Kidney (tissue), 14 donors: ENCODE measurements around the gene DIAPH1. TPM values are rescaled to one million over a fixed set of nuclear protein-coding genes. Genes with fewer than 3 reads are reported as not detected.
A peak's percentile ranks its signal among the peaks of the same experiment; 100 is the strongest.

ENCODE experiments used
- DNase-seq, 5 donors: peaks; one replicate each; pipeline ENCODE4 v3.0.0-alpha.2; 2013 to 2020
- FAIRE-seq: peaks from 2 replicates; lab custom pipeline; 2012; peaks lifted over from hg19 to GRCh38; lab: Jason Lieb, UNC
- H3K27ac ChIP-seq, 2 donors: one replicate each; pipeline ENCODE4 v1.7.0; 2013; ENCODE audit warnings: low read depth in 2 of 2, low read length in 2 of 2, inconsistent platforms in 1 of 2
- H3K27me3 ChIP-seq: one replicate; pipeline ENCODE4 v1.7.1; 2013; ENCODE audit warnings: low read length, inconsistent platforms; ENCODE audit not compliant: control insufficient read depth, insufficient read depth
- H3K36me3 ChIP-seq, 3 donors: one replicate each; pipeline versions ENCODE4 v1.7.0 to v1.7.1; 2013; ENCODE audit warnings: low read length in 3 of 3, control low read depth in 1 of 3, inconsistent platforms in 1 of 3; ENCODE audit not compliant: insufficient read depth in 3 of 3, control insufficient read depth in 2 of 3
- H3K4me1 ChIP-seq, 3 donors: one replicate each; pipeline versions ENCODE4 v1.7.0 to v1.7.1; 2013; ENCODE audit warnings: low read length in 3 of 3, inconsistent platforms in 1 of 3, low read depth in 1 of 3; ENCODE audit not compliant: control insufficient read depth in 2 of 3, insufficient read depth in 2 of 3
- H3K4me3 ChIP-seq, 3 donors: one replicate each; pipeline versions ENCODE4 v1.7.0 to v1.8.1; 2013; ENCODE audit warnings: low read length in 3 of 3, control low read depth in 1 of 3, inconsistent platforms in 1 of 3
- H3K9ac ChIP-seq, 3 donors: one replicate each; pipeline versions ENCODE4 v1.7.0 to v1.7.1; 2013; ENCODE audit warnings: low read length in 3 of 3, control low read depth in 1 of 3, inconsistent platforms in 1 of 3
- H3K9me3 ChIP-seq, 3 donors: one replicate each; pipeline versions ENCODE4 v1.7.0 to v1.7.1; 2013; ENCODE audit warnings: low read length in 3 of 3, control low read depth in 1 of 3, inconsistent platforms in 1 of 3; ENCODE audit not compliant: control insufficient read depth in 2 of 3, insufficient read depth in 1 of 3
- intact Hi-C: fragments of 100-400 bp; cut with DNase I; formaldehyde crosslinking; loops from one replicate; pipeline ENCODE4 v1.11.1; 2022
- polyA plus RNA-seq: library from polyadenylated mRNA; stranded (reverse); fragments of 350-450 nt; fragmentation: Illumina TruSeq; extraction: RNeasy Lipid Tissue Mini Kit (QIAGEN cat#74804); gene quantifications from one replicate; pipeline ENCODE4 v1.2.3, GENCODE V29; 2014; ENCODE audit warnings: low read depth, low replicate concordance; ENCODE audit not compliant: insufficient read depth
- total RNA-seq: library from RNA; stranded (reverse); fragmentation: NEBNext Ultra II Directional; extraction: Animal tissue kit (Norgen Biotek cat#: 25700); gene quantifications from one replicate; pipeline ENCODE4 v1.2.1, GENCODE V29; 2021
- TF ChIP-seq, protein P1 (sequence below): IDR thresholded peaks from 3 replicates; pipeline ENCODE4 v1.5.1; 2012; ENCODE audit warnings: mild to moderate bottlenecking, moderate library complexity, borderline replicate concordance; ENCODE audit not compliant: insufficient read depth; ENCODE audit errors: extremely low read depth
- donor health status: control.
- donor health status: control.
- donor health status: control.
- donor health status: control.
- donor health status: control.
- donor health status: DM: yes; HTN: yes; CAD: no.
- donor health status: Normal renal cell carcinoma (clear cell type).

Gene DIAPH1
- total and polyA plus RNA-seq, 2 donors from 2014 or later, result 60.6 to 156 TPM

DNA sequence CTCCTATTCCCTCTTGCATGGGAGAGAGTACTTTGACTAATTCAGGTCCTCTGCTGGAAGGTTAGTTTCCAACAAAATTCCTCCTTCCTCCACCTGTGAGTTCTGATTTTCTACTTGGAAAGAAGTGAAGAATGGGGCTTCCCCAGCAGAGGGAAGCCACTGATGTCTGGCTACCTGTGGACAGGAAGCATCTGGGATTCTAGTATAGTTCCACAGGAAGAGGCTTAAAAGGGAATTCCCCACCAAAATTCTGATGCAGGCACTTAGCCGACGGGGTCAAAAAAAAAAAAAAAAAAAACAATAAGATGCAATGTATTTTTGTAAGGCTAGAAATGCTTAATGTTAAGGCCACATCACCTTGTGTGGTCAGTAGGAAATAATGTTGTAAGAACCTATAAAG, 96.5 kb downstream of the DIAPH1 start:
- intact Hi-C loops, result no loop called here
- Histone ChIP-seq H3K36me3 (peaks cover 7 to 52% (median 32%) of the 10 kb centered on the region in 3 donors), H3K9ac (no peak overlapping the region), H3K4me1 (peaks cover 7 to 10% (median 10%) of the 10 kb centered on the region in 3 donors), H3K27ac (no peak overlapping the region), H3K27me3 (no peaks in the 10 kb centered on the region), H3K4me3 (no peak overlapping the region), H3K9me3 (no peaks in the 10 kb centered on the region)
- FAIRE-seq (no peak), DNase-seq (peak in 1 of 5 donors; percentile 4)
- TF ChIP-seq, protein P1, sequence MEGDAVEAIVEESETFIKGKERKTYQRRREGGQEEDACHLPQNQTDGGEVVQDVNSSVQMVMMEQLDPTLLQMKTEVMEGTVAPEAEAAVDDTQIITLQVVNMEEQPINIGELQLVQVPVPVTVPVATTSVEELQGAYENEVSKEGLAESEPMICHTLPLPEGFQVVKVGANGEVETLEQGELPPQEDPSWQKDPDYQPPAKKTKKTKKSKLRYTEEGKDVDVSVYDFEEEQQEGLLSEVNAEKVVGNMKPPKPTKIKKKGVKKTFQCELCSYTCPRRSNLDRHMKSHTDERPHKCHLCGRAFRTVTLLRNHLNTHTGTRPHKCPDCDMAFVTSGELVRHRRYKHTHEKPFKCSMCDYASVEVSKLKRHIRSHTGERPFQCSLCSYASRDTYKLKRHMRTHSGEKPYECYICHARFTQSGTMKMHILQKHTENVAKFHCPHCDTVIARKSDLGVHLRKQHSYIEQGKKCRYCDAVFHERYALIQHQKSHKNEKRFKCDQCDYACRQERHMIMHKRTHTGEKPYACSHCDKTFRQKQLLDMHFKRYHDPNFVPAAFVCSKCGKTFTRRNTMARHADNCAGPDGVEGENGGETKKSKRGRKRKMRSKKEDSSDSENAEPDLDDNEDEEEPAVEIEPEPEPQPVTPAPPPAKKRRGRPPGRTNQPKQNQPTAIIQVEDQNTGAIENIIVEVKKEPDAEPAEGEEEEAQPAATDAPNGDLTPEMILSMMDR, result no peak

DNA sequence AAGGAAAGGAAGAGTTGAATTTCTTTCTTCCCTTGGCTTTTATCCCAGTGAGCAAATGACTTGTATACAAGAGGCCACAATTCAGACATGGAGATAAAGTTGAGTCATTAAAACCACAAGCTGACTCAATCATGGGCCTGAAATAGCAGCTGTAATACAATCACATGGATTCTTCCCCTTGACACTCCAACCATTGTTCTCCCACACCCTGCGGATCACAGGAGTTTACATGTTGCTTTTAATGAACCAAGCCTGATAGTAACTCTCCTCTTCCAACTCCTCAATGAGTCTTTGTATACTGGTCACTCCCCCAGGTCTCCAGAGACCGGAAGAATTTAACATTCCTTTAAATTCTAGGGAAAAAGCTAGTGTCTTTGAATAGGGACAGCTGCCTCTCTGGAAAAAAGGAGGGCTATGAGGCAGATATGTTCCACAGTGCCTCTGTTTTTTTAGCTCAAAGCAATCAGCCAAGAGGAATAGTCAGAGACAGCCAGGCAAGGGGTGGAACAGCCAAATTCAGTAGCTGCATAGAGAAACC, 97.5 kb downstream of the DIAPH1 start:
- no peaks in the 10 kb centered on the region for H3K27me3 ChIP-seq
- H3K36me3 ChIP-seq, result peaks cover 7 to 58% (median 31%) of the 10 kb centered on the region in 3 donors
- FAIRE-seq (no peak), DNase-seq (peak in 3 of 5 donors; percentile 59 to 94 (median 89))
- TF ChIP-seq, protein P1, result no peak
- no peaks in the 10 kb centered on the region for H3K9me3 ChIP-seq
- H3K27ac ChIP-seq, result peak overlapping the region in 1 of 2 donors; percentile 36
- H3K4me1 ChIP-seq, result peaks cover 7 to 10% (median 10%) of the 10 kb centered on the region in 3 donors
- H3K9ac ChIP-seq, result no peak overlapping the region
- H3K4me3 ChIP-seq, result no peak overlapping the region
- intact Hi-C loops, result no loop called here

- intact Hi-C loops, result no loop called here
- TF ChIP-seq, protein P1, result no peak
- no peaks in the 10 kb centered on the region for H3K27me3 ChIP-seq
- H3K4me1 ChIP-seq, result peaks cover 3 to 10% (median 4%) of the 10 kb centered on the region in 3 donors
- no peak overlapping the region for H3K4me3 ChIP-seq
- H3K27ac ChIP-seq, result no peak overlapping the region
- H3K9me3 ChIP-seq, result no peaks in the 10 kb centered on the region
- peaks cover 5 to 57% (median 28%) of the 10 kb centered on the region in 3 donors for H3K36me3 ChIP-seq
- no peak for FAIRE-seq
- DNase-seq, result no peak
- no peak overlapping the region for H3K9ac ChIP-seq
Observed at GRCh38 chr5:141519605-141520565, 98.9 kb downstream of the DIAPH1 start.
